DOHH2 (cell line): ENCODE results near the gene ZDHHC16.
"Not testable (repeated sequence)": the region's sequence is repeated elsewhere in the genome, so short reads cannot be mapped to it uniquely, and the experiment has no call there.

Source experiments
- H3F3A ChIP-seq: fragments of 200-600 bp; sonication (generic), shearing (Covaris generic); 2 replicates; pipeline ENCODE4 v1.6.0; 2016; ENCODE audit warnings: antibody characterized with exemption, mild to moderate bottlenecking; ENCODE audit not compliant: control insufficient read depth, insufficient read depth
- H3K27ac ChIP-seq: fragments of 200-600 bp; sonication (generic); 2 replicates; pipeline ENCODE4 v1.5.1; 2014; ENCODE audit warnings: low read depth, mild to moderate bottlenecking, low read length, moderate library complexity
- H3K27me3 ChIP-seq: fragments of 200-600 bp; sonication (generic); 2 replicates; pipeline ENCODE4 v1.6.1; 2014; ENCODE audit warnings: mild to moderate bottlenecking, low read length, mixed read lengths; ENCODE audit not compliant: control insufficient read depth
- H3K36me3 ChIP-seq: fragments of 200-600 bp; sonication (generic); 2 replicates; pipeline ENCODE4 v1.6.1; 2014; ENCODE audit warnings: mild to moderate bottlenecking, low read length, moderate library complexity, mixed read lengths; ENCODE audit not compliant: control insufficient read depth
- H3K4me1 ChIP-seq: fragments of 200-600 bp; sonication (generic); 2 replicates; pipeline ENCODE4 v1.6.1; 2014; ENCODE audit warnings: mild to moderate bottlenecking, low read length, mixed read lengths; ENCODE audit not compliant: control insufficient read depth
- H3K4me2 ChIP-seq: fragments of 200-600 bp; sonication (generic); 2 replicates; pipeline ENCODE4 v1.6.0; 2014; ENCODE audit warnings: mild to moderate bottlenecking, low read length, moderate library complexity
- H3K4me3 ChIP-seq: fragments of 200-600 bp; sonication (generic); 2 replicates; pipeline ENCODE4 v1.5.1; 2014; ENCODE audit warnings: mild to moderate bottlenecking, low read length, mixed read lengths
- H3K79me2 ChIP-seq: fragments of 200-600 bp; sonication (generic); 2 replicates; pipeline ENCODE4 v1.6.1; 2014; ENCODE audit warnings: mild to moderate bottlenecking, low read length, mixed read lengths; ENCODE audit not compliant: control insufficient read depth
- H3K9me2 ChIP-seq: fragments of 200-600 bp; sonication (generic); replicated peaks from 2 replicates; pipeline ENCODE4 v1.6.1; 2014; ENCODE audit warnings: mild to moderate bottlenecking, low read length, mixed read lengths; ENCODE audit not compliant: control insufficient read depth
- H3K9me3 ChIP-seq: fragments of 200-600 bp; sonication (generic); 2 replicates; pipeline ENCODE4 v1.6.1; 2014; ENCODE audit warnings: antibody characterized with exemption, low read length, mixed read lengths; ENCODE audit not compliant: control insufficient read depth, insufficient read depth
- H4K20me1 ChIP-seq: fragments of 200-600 bp; sonication (generic); 2 replicates; pipeline ENCODE4 v1.6.0; 2014; ENCODE audit warnings: low read depth, mild to moderate bottlenecking, antibody characterized with exemption, low read length, moderate library complexity; ENCODE audit not compliant: control insufficient read depth, insufficient read depth
- EZH2phosphoT487 ChIP-seq: fragments of 200-600 bp; sonication (generic); IDR thresholded peaks from 2 replicates; pipeline ENCODE4 v1.6.1; 2017; ENCODE audit warnings: borderline replicate concordance, mild to moderate bottlenecking, antibody characterized with exemption, low read length, moderate library complexity, mixed read lengths
- TF ChIP-seq, protein P1 (sequence below): fragments of 200-600 bp; sonication (generic); IDR thresholded peaks from one replicate; pipeline ENCODE4 v1.5.1; 2014; ENCODE audit warnings: antibody characterized with exemption, mild to moderate bottlenecking, low read depth, low read length; ENCODE audit not compliant: poor library complexity, severe bottlenecking

ZDHHC16 gene

GRCh38 chr10:97466755-97467154 is 20.8 kb downstream of the ZDHHC16 start:
- no peaks in the 10 kb centered on the region for H3K9me2 ChIP-seq
- H3K27ac ChIP-seq: no peak overlapping the region
- H4K20me1 ChIP-seq: no peaks in the 10 kb centered on the region
- 0 out of 2 replicates have a peak, but pooled peaks cover 3% of the 10 kb centered on the region for H3F3A ChIP-seq
- peaks cover 14% of the 10 kb centered on the region for H3K4me1 ChIP-seq
- H3K36me3 ChIP-seq: peaks cover 85% of the 10 kb centered on the region
- TF ChIP-seq, protein P1, sequence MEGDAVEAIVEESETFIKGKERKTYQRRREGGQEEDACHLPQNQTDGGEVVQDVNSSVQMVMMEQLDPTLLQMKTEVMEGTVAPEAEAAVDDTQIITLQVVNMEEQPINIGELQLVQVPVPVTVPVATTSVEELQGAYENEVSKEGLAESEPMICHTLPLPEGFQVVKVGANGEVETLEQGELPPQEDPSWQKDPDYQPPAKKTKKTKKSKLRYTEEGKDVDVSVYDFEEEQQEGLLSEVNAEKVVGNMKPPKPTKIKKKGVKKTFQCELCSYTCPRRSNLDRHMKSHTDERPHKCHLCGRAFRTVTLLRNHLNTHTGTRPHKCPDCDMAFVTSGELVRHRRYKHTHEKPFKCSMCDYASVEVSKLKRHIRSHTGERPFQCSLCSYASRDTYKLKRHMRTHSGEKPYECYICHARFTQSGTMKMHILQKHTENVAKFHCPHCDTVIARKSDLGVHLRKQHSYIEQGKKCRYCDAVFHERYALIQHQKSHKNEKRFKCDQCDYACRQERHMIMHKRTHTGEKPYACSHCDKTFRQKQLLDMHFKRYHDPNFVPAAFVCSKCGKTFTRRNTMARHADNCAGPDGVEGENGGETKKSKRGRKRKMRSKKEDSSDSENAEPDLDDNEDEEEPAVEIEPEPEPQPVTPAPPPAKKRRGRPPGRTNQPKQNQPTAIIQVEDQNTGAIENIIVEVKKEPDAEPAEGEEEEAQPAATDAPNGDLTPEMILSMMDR: no peak
- TF ChIP-seq EZH2phosphoT487: no peak
- no peak overlapping the region for H3K4me3 ChIP-seq
- H3K4me2 ChIP-seq: no peak overlapping the region
- no peaks in the 10 kb centered on the region for H3K9me3 ChIP-seq
- H3K27me3 ChIP-seq: no peaks in the 10 kb centered on the region
- no peaks in the 10 kb centered on the region for H3K79me2 ChIP-seq

DNA sequence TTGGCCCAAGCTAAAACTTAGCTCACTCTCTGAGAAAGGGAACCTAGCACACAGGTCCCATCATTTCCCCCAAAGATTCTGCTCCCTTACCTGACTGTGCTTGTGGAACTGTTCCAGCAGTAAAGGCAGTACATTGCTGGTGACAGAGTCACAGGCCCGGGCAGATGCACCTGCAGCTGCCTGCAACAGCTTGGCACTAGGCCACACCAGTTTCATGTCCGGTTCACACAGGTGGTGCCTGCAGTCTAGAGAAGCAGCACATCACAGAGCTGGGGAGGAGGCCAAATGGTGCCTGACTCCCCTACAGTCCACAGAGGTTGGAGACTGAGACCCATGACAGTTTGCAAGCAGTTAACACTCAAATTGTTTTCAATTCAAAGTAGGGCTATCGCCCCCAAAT is 22.2 kb downstream of the ZDHHC16 start:
- no peak overlapping the region for H3K27ac ChIP-seq
- no peak overlapping the region for H3K4me3 ChIP-seq
- no peaks in the 10 kb centered on the region for H3K27me3 ChIP-seq
- H3K9me3 ChIP-seq: no peaks in the 10 kb centered on the region
- peaks cover 14% of the 10 kb centered on the region for H3K4me1 ChIP-seq
- no peak overlapping the region for H3K4me2 ChIP-seq
- no peaks in the 10 kb centered on the region for H3K79me2 ChIP-seq
- no peaks in the 10 kb centered on the region for H3K9me2 ChIP-seq
- H4K20me1 ChIP-seq: no peaks in the 10 kb centered on the region
- H3K36me3 ChIP-seq: peaks cover 81% of the 10 kb centered on the region
- no peak for TF ChIP-seq EZH2phosphoT487
- TF ChIP-seq, protein P1: no peak
- 0 out of 2 replicates have a peak, but pooled peaks cover 3% of the 10 kb centered on the region for H3F3A ChIP-seq

DNA sequence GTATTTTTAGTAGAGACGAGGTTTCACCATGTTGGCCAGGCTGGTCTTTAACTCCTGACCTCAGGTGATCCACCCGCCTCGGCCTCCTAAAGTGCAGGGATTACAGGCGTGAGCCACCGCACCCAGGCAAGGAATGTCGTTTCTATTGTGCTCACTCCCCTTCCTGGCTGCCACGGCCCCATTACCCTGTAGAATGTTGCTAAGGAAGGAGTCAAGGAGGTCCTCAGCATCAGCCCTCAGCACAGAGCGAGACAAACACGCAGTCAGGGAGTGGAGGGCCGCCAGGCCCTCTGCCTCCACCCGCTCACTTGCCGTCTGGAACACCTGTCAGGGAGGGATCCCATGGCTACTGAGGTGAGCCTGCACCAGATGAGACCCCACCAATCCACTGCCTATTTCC is 22.8 kb downstream of the ZDHHC16 start:
- H3K79me2 ChIP-seq, H3K9me2 ChIP-seq, H3F3A ChIP-seq, H3K4me2 ChIP-seq, H4K20me1 ChIP-seq, H3K9me3 ChIP-seq, H3K27me3 ChIP-seq, H3K27ac ChIP-seq, H3K4me3 ChIP-seq: not testable (repeated sequence)
- H3K36me3 ChIP-seq: peaks cover 81% of the 10 kb centered on the region
- H3K4me1 ChIP-seq: peaks cover 14% of the 10 kb centered on the region

- H3K79me2 ChIP-seq: no peaks in the 10 kb centered on the region
- no peaks in the 10 kb centered on the region for H3K9me3 ChIP-seq
- H3K36me3 ChIP-seq: peaks cover 89% of the 10 kb centered on the region
- no peaks in the 10 kb centered on the region for H3K4me1 ChIP-seq
- TF ChIP-seq, protein P1: no peak
- TF ChIP-seq EZH2phosphoT487: no peak
- H3K27me3 ChIP-seq: no peaks in the 10 kb centered on the region
- H3K9me2 ChIP-seq: no peaks in the 10 kb centered on the region
- no peak overlapping the region for H3K4me3 ChIP-seq
- no peaks in the 10 kb centered on the region for H4K20me1 ChIP-seq
- no peak overlapping the region for H3K27ac ChIP-seq
- H3K4me2 ChIP-seq: no peak overlapping the region
- no peaks in the 10 kb centered on the region for H3F3A ChIP-seq
Observed at GRCh38 chr10:97474918-97475317, 28.9 kb downstream of the ZDHHC16 start.
